HG03060 (cell line): ENCODE measurements around the gene FGF1.

Source experiments
- ATAC-seq: cut with Tn5 transposase; IDR thresholded peaks from one replicate; pipeline ENCODE4 v1.9.1; 2021; ENCODE audit warnings: low read depth, moderate number of reproducible peaks; ENCODE audit not compliant: unreplicated experiment

The FGF1 gene

DNA sequence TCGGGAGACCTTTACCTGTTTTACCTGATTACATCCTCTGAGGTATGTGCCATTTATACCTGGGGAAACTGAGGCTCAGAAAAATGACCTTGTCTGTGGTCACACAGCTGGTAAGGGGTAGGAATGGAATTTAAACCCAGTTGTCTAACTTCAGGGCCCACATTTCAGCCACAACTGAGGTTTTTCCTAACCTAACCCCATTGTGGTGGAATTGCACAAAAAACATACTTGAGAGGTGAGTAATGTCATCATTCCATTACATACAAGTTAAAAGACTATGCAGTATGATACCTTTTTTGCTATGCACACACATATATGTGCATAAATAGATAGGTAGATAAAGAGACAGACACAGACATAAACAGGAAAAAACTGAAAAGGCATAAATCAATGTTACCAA is 14.1 kb downstream of the FGF1 start:
- ATAC-seq, result no peak

DNA sequence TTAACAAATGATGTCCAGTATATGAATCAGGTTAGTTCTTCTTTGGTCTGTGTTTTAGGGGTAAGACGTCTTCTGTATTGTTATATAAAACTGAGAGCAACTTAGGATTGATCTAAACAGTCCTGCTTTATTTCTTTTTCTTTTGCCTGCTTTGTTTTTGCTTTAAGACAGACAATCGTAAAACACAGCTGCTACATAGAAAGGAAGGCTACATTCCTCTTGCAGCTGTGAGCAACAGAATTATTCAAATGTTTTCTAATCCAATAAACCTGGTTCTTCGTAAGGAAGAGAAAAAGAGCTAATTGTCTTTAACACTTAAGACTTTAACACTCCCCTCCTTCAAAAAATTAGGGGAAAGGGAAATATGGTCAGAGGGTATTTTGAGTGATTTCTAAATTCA is 14.6 kb downstream of the FGF1 start:
- no peak for ATAC-seq

DNA sequence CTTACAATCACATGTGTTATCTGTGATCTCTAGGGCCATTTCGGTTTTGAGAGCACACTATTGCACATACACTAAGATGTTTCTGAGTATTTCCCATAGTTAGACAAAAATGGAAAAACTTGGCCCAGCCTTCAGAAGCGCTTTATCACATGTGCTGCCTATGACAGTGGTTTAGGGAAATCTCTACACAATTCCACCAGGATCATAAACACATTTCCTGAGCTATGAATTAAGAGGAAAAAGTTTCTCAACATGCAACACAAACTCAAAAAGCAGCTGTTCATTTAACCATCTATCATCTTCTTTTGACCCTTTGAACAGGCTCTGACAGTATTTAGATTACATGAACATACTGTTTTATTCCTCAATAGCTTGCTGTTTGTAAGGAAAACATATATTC is 15.1 kb downstream of the FGF1 start:
- ATAC-seq, result no peak

GRCh38 chr5:142669477-142669876 is 16.4 kb downstream of the FGF1 start:
- no peak for ATAC-seq

- no peak for ATAC-seq
These were observed 17.6 kb downstream of the FGF1 start for GRCh38 chr5:142668336-142668735.

GRCh38 chr5:142667831-142668230 is 18.1 kb downstream of the FGF1 start:
- ATAC-seq, result no peak

- ATAC-seq, result no peak
These were observed 21.3 kb downstream of the FGF1 start for GRCh38 chr5:142664636-142665035.

- ATAC-seq, result no peak
These were observed 21.8 kb downstream of the FGF1 start for GRCh38 chr5:142664067-142664466.

GRCh38 chr5:142663246-142663645 is 22.6 kb downstream of the FGF1 start:
- no peak for ATAC-seq

DNA sequence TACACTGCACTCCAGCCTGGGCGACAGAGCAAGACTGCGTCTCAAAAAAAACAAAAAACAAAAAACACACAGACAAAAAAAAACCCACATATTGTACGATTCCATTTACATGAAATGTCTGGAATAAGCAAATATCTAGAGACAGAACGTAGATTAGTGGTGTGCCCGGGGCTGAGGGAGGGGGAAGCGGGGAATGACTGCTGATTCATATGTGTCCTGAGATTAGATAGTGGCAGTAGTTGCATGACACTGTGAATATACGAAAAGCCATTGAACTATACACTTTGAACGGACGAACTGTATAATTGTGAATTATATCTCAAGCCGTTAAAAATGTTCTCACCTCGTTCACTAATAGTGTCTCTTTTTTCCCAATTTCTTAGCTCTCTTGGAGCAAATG is 23.9 kb downstream of the FGF1 start:
- no peak for ATAC-seq

- ATAC-seq, result no peak
These were observed 24.7 kb downstream of the FGF1 start for GRCh38 chr5:142661143-142661542.

- no peak for ATAC-seq
These were observed 25.2 kb downstream of the FGF1 start for GRCh38 chr5:142660731-142661130.

GRCh38 chr5:142660196-142660595 is 25.7 kb downstream of the FGF1 start:
- ATAC-seq, result no peak

GRCh38 chr5:142659405-142659804 is 26.5 kb downstream of the FGF1 start:
- ATAC-seq, result no peak

DNA sequence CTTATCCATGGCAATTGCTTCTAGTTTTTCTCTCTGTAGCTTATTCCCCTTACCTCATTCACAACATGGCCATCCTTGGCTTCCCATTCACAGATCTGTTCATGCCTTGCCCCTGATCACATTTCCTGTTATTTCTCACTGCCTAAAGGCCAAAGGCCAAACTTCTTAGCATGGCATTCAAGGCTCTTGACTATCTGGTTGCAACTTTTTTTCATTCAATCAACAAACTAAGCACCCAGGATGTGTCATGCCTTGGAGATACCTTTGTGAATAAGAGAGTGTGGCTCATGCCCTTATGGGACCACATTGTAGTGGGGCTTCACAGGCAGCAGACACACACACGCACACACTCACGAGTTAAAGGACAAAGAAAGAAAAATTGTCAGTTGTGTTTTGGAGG is 27.6 kb downstream of the FGF1 start:
- ATAC-seq, result no peak

GRCh38 chr5:142657446-142657845 is 28.4 kb downstream of the FGF1 start:
- no peak for ATAC-seq

DNA sequence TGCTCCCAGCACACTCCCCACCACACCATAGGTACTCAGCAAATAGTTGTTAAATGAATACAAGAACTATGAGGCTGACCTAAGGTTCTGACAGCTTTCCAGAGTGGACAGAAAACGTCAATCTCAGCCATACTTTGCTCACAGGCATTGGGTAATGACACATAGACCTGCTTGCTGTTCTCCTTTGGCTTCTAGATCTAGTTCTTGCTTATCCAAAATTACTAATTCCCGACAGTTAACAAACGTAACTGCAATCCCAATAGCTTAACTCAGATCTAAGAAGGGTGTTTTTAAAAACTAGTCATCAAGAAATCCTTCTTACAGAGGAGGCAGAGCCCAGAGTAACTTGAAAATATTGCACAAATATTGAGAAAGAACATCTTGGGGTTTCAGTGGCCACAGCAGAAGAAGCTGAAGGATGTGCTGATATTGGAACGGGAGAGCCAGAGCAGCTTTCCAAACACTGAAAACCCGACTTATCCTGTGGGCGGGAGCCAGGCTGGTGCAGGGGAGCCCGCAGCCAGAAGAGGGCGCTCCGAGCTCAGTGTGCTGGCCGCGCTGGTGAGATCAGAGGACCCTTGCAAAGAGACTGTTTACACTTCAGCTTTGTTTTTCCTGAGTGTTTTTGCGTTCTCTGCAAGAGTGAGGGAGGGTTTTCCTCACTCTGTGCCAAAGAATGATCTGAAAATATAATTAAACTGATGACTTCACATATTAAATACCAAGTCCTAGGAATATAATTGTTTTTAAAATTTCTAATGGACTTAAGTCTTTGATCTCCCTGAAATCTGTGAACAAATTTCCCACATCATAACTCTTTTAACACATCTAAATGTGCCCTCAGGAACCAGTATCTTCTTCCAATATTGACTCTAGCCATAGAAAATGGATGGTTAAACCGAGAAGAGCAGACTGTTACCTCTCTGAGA is 30.3 kb downstream of the FGF1 start:
- ATAC-seq, result no peak

DNA sequence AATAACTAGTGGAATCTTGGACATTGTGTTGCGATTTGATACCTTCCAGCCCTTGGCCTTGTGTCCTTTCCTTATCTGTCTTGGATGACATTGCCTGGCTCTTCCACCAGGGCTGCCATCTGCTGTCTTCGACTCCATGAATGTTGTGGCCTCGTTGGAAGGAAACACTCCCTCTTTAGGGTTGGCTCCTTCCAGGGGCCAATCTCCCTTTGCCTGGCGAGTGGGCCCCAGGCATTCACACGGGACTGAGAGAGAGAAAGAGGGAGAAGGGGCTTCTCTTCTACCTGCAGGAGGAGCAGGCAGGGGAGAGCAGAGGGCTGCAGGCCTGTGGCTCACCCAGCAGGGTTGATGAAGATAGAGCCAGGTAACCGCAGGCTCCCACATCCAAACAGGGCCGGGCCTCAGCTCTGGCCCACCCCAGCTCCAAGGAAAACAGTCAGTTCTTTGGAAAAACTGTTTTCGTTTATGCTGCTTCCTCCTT is 31.3 kb downstream of the FGF1 start:
- ATAC-seq, result no peak

DNA sequence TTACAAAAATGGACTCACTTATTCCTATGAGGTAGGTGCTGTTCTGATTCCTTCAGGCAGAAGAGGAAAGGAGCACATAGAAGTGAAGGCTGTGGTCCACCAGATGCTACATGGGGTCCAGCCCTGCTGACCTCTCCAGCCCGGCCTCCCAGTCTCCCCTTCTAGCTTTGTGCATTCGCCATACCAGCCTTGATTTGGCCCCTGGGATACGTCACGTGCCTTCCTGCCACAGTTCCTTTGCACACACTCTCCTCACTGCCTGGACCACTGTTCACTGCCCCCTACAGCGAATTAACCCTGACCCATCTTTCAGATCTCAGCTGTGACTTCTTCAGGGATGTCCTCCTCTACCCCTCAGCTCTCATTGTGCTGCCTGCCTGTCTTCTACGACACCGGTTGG is 32.6 kb downstream of the FGF1 start:
- no peak for ATAC-seq

DNA sequence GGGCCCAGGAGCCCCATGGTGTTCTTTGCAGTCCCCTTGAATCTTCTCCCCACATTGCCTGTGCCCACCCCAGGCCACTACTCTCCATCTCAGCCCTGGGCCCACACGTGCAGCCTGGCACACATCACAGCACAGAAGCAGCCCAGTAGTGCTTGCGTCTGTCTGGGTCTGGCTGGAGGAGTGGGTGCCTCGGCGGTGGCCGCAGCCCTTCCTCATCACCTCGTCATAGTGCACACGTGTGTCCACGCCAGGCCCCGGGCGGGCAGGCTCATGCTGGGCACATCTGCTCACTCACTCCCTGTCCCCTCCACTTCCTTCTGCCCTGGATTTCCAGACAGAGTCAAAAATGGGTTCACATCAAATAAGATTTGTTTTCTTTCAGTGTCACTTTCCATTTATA is 33.3 kb downstream of the FGF1 start:
- ATAC-seq, result no peak

DNA sequence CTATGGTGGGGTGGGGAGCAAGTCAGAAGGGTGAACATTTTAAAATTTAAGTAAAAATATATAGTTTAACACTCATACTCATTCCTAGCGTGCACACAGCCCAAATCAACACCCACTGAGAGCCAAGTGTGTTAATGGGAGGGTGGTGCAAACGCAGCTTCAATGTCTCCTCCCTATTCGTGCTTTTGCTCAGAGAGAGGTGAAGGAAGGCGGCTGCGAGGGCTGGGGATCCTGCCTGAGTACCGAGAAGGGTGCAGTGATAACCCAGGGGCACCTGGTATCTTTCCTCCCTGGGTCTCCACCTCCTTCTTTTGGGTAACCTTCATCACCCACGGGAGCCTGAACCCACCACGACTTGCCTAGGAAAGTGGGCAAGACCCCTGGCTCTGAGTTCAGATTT is 35.0 kb downstream of the FGF1 start:
- no peak for ATAC-seq

DNA sequence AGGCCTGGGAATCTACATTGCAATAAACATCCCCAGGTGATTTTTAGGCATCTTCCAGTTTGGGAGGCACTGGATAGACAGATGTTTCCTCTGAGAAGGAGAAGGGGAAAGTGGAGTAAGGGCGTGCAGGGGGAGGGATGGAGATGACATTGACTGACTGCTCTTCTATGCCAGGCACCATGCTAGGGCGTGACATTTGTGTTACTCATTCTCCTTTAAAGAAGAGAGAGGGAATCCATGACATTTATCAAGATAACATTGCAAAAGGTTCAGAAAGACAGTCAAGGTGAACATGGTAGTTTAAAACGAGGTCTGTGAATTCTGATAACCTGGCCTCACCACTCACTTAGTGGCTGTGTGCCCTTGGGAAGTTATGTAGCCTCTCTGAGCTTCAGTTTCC is 35.8 kb downstream of the FGF1 start:
- no peak for ATAC-seq
